Activated CD4-positive, alpha-beta T cell treated with anti-CD3 and anti-CD28 coated beads, Interleukin-2, amount 10 ng/mL, durations not matched to agents 7 days and 5 days (primary cell): Measurements from ENCODE around the gene GPR180. TPM values are rescaled to one million over a fixed set of nuclear protein-coding genes. Genes with fewer than 3 reads are reported as not detected.

Source experiments
- CTCF ChIA-PET: fragments of 350-600 bp; sonication (Branson Sonifier 250); formaldehyde crosslinking; loops from one replicate; lab custom pipeline; 2021; ENCODE audit warnings: antibody characterized with exemption; lab: Charles Lee
- POLR2A ChIA-PET: fragments of 350-600 bp; sonication (Branson Sonifier 250); formaldehyde crosslinking; loops from one replicate; lab custom pipeline; 2021; ENCODE audit warnings: antibody characterized with exemption; lab: Charles Lee
- DNase-seq: peaks from one replicate; pipeline ENCODE4 v3.0.0-alpha.2; 2020
- H3K27ac Mint-ChIP-seq: one replicate; pipeline ENCODE4 v1.8.0; 2021; ENCODE audit warnings: mild to moderate bottlenecking, moderate library complexity, mixed read lengths
- H3K27me3 Mint-ChIP-seq: one replicate; pipeline ENCODE4 v1.8.0; 2021; ENCODE audit warnings: mixed read lengths
- H3K36me3 Mint-ChIP-seq: one replicate; pipeline ENCODE4 v1.8.0; 2021; ENCODE audit warnings: low read depth, mixed read lengths
- H3K4me1 Mint-ChIP-seq: one replicate; pipeline ENCODE4 v1.8.0; 2021; ENCODE audit warnings: mixed read lengths
- H3K4me3 Mint-ChIP-seq: one replicate; pipeline ENCODE4 v1.8.0; 2021; ENCODE audit warnings: mild to moderate bottlenecking, moderate library complexity, mixed read lengths
- H3K9me3 Mint-ChIP-seq: one replicate; pipeline ENCODE4 v1.8.0; 2021; ENCODE audit warnings: mixed read lengths
- total RNA-seq, 2 experiments: library from RNA; stranded (reverse); gene quantifications; one replicate each; pipeline ENCODE4 v1.2.3, GENCODE V29; 2021

Gene GPR180
- total RNA-seq, 2 experiments from 2014 or later = 6.2 to 6.8 TPM

DNA sequence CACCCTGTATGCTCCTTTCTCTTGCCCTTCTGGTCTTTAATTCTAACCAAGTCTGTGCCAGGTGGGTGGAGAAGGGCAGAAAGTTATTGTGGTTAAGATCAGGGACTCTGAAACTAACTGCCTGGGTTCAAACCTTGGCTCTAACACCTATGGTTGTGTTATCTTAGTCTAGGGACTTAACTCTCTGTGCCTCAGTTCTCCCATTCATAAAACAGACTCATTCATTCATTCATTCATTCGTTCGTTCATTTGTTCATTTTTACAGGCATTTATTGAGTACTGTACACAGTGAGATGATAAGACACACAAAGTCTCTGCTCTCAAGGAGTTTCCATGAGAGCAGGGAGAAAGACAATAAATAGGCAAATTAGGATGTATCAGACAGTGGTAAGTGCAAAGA is 80.6 kb downstream of the GPR180 start:
- Mint-ChIP-seq H3K4me3 (no peak overlapping the region), H3K36me3 (no peaks in the 10 kb centered on the region), H3K4me1 (no peaks in the 10 kb centered on the region), H3K27me3 (peaks cover 22% of the 10 kb centered on the region), H3K9me3 (no peaks in the 10 kb centered on the region), H3K27ac (no peak overlapping the region)
- DNase-seq = no peak
- ChIA-PET CTCF (no interaction called here), POLR2A (no interaction called here)

DNA sequence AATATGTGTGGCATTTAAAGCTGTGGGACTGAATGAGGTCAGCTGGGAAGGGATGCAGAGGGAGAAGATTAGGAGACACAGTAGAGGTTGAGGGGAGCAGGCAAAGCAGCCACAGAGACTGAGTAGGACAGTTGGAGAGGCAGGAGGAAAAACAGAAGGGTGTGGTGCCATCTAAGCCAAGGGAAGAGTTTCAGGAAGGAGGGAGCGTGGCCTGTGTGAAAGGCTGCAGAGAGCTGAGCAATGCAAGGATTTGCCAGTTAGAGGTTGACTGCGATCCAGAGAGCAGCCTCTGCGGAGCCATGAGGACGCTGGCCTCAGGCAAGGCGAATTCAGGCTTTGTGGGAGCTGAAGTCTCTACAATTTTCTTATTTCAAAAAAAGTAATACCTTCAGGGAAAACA is 81.8 kb downstream of the GPR180 start:
- ChIA-PET POLR2A (no interaction called here), CTCF (no interaction called here)
- DNase-seq = no peak
- H3K36me3 Mint-ChIP-seq = no peaks in the 10 kb centered on the region
- no peaks in the 10 kb centered on the region for H3K9me3 Mint-ChIP-seq
- H3K27me3 Mint-ChIP-seq = peaks cover 19% of the 10 kb centered on the region
- no peak overlapping the region for H3K4me3 Mint-ChIP-seq
- H3K4me1 Mint-ChIP-seq = no peaks in the 10 kb centered on the region
- H3K27ac Mint-ChIP-seq = no peak overlapping the region

Other genes with a start within 250 kb of the GPR180 start
- gene DCT, start 122.2 kb upstream of the GPR180 start, total RNA-seq = under 1 TPM; 0.15 to 0.20 TPM
- gene TGDS, start 5.7 kb upstream of the GPR180 start, total RNA-seq = 10 to 100 TPM; 15.6 to 16.2 TPM
- gene SOX21, start 110.7 kb downstream of the GPR180 start, total RNA-seq = not detected